Left lung (tissue), 10 donors: ENCODE data around the gene AKR1B1. TPM values are rescaled to one million over a fixed set of nuclear protein-coding genes. Genes with fewer than 3 reads are reported as not detected.

Source experiments
- ATAC-seq: fragments of 200-7000 bp; cut with Tn5 transposase; one replicate; pipeline ENCODE4 v1.9.1; 2020; ENCODE audit warnings: moderate library complexity
- DNase-seq, 4 donors: peaks; one replicate each; pipeline ENCODE4 v3.0.0-alpha.2; 2013 to 2020
- H3K27ac ChIP-seq, 2 donors: fragments of 200-600 bp; sonication (generic) in 1 of 2; one replicate each; pipeline versions ENCODE4 v1.5.0 to v1.8.0; 2020 to 2021
- H3K27me3 ChIP-seq, 2 donors: fragments of 200-600 bp; sonication (generic) in 1 of 2; one replicate each; pipeline versions ENCODE4 v1.5.0 to v1.8.0; 2020 to 2021
- H3K36me3 ChIP-seq, 2 donors: fragments of 200-600 bp; sonication (generic) in 1 of 2; one replicate each; pipeline versions ENCODE4 v1.5.0 to v1.8.0; 2020 to 2021
- H3K4me1 ChIP-seq, 2 donors: fragments of 200-600 bp; one replicate each; pipeline ENCODE4 v1.8.0; 2021
- H3K4me3 ChIP-seq, 2 donors: fragments of 200-600 bp; sonication (generic) in 1 of 2; one replicate each; pipeline versions ENCODE4 v1.5.0 to v1.8.0; 2020 to 2021; ENCODE audit warnings: mild to moderate bottlenecking in 1 of 2
- H3K9me3 ChIP-seq, 2 donors: fragments of 200-600 bp; sonication (generic) in 1 of 2; one replicate each; pipeline versions ENCODE4 v1.5.0 to v1.8.0; 2020 to 2021
- CTCF ChIP-seq, 2 donors: fragments of 200-600 bp; sonication (generic) in 1 of 2; IDR thresholded peaks; one replicate each; pipeline versions ENCODE4 v1.5.0 to v1.8.0; 2021; ENCODE audit warnings: antibody characterized with exemption in 2 of 2
- intact Hi-C, 2 donors: fragments of 100-400 bp; cut with DNase I; formaldehyde crosslinking; loops; one replicate each; pipeline versions ENCODE4 v1.11.2 to v1.14.2; 2022
- polyA plus RNA-seq, 6 donors: library from polyadenylated mRNA; unstranded; fragments of 120-200 nt; gene quantifications; one replicate each; pipeline ENCODE4 v1.2.1, GENCODE V29; 2013; ENCODE audit not compliant: insufficient read length in 6 of 6
- total RNA-seq, 2 donors: library from RNA; stranded (reverse); fragmentation: NEBNext Ultra II Directional; extraction: Animal tissue kit (Norgen Biotek cat#: 25700); gene quantifications; one replicate each; pipeline ENCODE4 v1.2.1, GENCODE V29; 2021
- donor health status: DM: no; HTN: yes; CAD: no.
- donor health status: DM: no; HTN: no; CAD: no.

Gene AKR1B1
- total and polyA plus RNA-seq, 8 donors, result 63.8 to 85.0 (median 69.3) TPM

- intact Hi-C loops, result loop anchor here in 1 of 2 donors (5.0 kb wide), 1 partner anchor 79 kb away; no protein-coding TSS in a partner anchor
- ATAC-seq, result no peak
Measured at GRCh38 chr7:134433430-134433829, 25.5 kb downstream of the AKR1B1 start.

GRCh38 chr7:134432296-134433152, 26.4 kb downstream of the AKR1B1 start:
- peak overlapping the region; percentile 18 to 19 for H3K4me3 ChIP-seq

More at GRCh38 chr7:134433430-134433829, 25.5 kb downstream of the AKR1B1 start:
- Histone ChIP-seq H3K27ac (no peak overlapping the region), H3K4me1 (peaks cover 0 to 12% of the 10 kb centered on the region in 2 donors), H3K4me3 (no peak overlapping the region), H3K9me3 (no peaks in the 10 kb centered on the region), H3K27me3 (peaks cover 0 to 8% of the 10 kb centered on the region in 2 donors), H3K36me3 (no peaks in the 10 kb centered on the region)
- TF ChIP-seq CTCF (IDR thresholded peaks at IDR 0.05), result no peak
- no peak for DNase-seq

GRCh38 chr7:134431815-134432214, 27.1 kb downstream of the AKR1B1 start:
- peaks cover 0 to 8% of the 10 kb centered on the region in 2 donors for H3K27me3 ChIP-seq
- intact Hi-C loops, result loop anchor here in 1 of 2 donors (5.0 kb wide), 1 partner anchor 80 kb away; no protein-coding TSS in a partner anchor
- peak overlapping the region; percentile 75 to 81 for H3K27ac ChIP-seq
- peak overlapping the region in 1 of 2 donors; percentile 18 for H3K4me3 ChIP-seq
- ATAC-seq (no peak), DNase-seq (no peak)
- H3K36me3 ChIP-seq, result no peaks in the 10 kb centered on the region
- no peaks in the 10 kb centered on the region for H3K9me3 ChIP-seq
- TF ChIP-seq CTCF (IDR thresholded peaks at IDR 0.05), result no peak
- peaks cover 0 to 12% of the 10 kb centered on the region in 2 donors for H3K4me1 ChIP-seq

More at GRCh38 chr7:134432296-134433152, 26.4 kb downstream of the AKR1B1 start:
- intact Hi-C loops, result loop anchor here in 1 of 2 donors (5.0 kb wide), 1 partner anchor 80 kb away; no protein-coding TSS in a partner anchor
- Histone ChIP-seq H3K27ac (peak overlapping the region; percentile 75 to 81), H3K9me3 (no peaks in the 10 kb centered on the region), H3K27me3 (peaks cover 0 to 8% of the 10 kb centered on the region in 2 donors), H3K4me1 (peaks cover 0 to 12% of the 10 kb centered on the region in 2 donors), H3K36me3 (no peaks in the 10 kb centered on the region)
- TF ChIP-seq CTCF (IDR thresholded peaks at IDR 0.05), result peak; percentile 67 to 70
- DNase-seq (peak; percentile 85 to 93 (median 90)), ATAC-seq (peak; percentile 99)

GRCh38 chr7:134429481-134429880, 29.4 kb downstream of the AKR1B1 start:
- no peak overlapping the region for H3K4me3 ChIP-seq
- ATAC-seq (no peak), DNase-seq (no peak)
- peaks cover 0 to 12% of the 10 kb centered on the region in 2 donors for H3K4me1 ChIP-seq
- H3K36me3 ChIP-seq, result no peaks in the 10 kb centered on the region
- H3K27ac ChIP-seq, result no peak overlapping the region
- intact Hi-C loops, result no loop called here
- H3K27me3 ChIP-seq, result peaks cover 0 to 8% of the 10 kb centered on the region in 2 donors
- TF ChIP-seq CTCF (IDR thresholded peaks at IDR 0.05), result no peak
- no peaks in the 10 kb centered on the region for H3K9me3 ChIP-seq

- no peak for TF ChIP-seq CTCF (IDR thresholded peaks at IDR 0.05)
- DNase-seq (no peak), ATAC-seq (no peak)
- H3K9me3 ChIP-seq, result no peaks in the 10 kb centered on the region
- intact Hi-C loops, result no loop called here
- H3K4me3 ChIP-seq, result no peak overlapping the region
- H3K27me3 ChIP-seq, result peaks cover 0 to 8% of the 10 kb centered on the region in 2 donors
- no peak overlapping the region for H3K27ac ChIP-seq
- H3K4me1 ChIP-seq, result peaks cover 0 to 12% of the 10 kb centered on the region in 2 donors
- no peaks in the 10 kb centered on the region for H3K36me3 ChIP-seq
Measured at GRCh38 chr7:134428942-134429341, 30.0 kb downstream of the AKR1B1 start.
